ENCODE results near the gene FJX1. TPM values are rescaled to one million over a fixed set of nuclear protein-coding genes. Genes with fewer than 3 reads are reported as not detected.

FJX1 gene
- total and polyA plus RNA-seq, 3 experiments from 2014 or later: 0.26 to 0.69 TPM; not detected in 1

GRCh38 chr11:35584321-35584720, 33.9 kb upstream of the FJX1 start:
- POLR2A ChIA-PET: no interaction called here

GRCh38 chr11:35585416-35585815, 32.8 kb upstream of the FJX1 start:
- no peaks in the 10 kb centered on the region for H3K27me3 ChIP-seq (ENCODE audit: insufficient read depth, low read length, poor library complexity, severe bottlenecking)
- Mint-ChIP-seq H3K27me3 (peaks cover 19 to 65% of the 10 kb centered on the region in 2 donors), H3K9me3 (no peaks in the 10 kb centered on the region), H3K4me3 (no peak overlapping the region), H3K36me3 (no peaks in the 10 kb centered on the region), H3K27ac (no peak overlapping the region), H3K4me1 (no peaks in the 10 kb centered on the region)
- ChIA-PET POLR2A (no interaction called here), CTCF (no interaction called here)
- no peak for DNase-seq
- no peaks in the 10 kb centered on the region for H3K9me3 ChIP-seq (ENCODE audit: low read length)
- H3K4me1 ChIP-seq (ENCODE audit: insufficient read depth, low read length): no peaks in the 10 kb centered on the region
- no peak overlapping the region for H3K4me3 ChIP-seq (ENCODE audit: low read length)
- H3K27ac ChIP-seq (ENCODE audit: low read depth, low read length): no peak overlapping the region
- no peaks in the 10 kb centered on the region for H3K36me3 ChIP-seq (ENCODE audit: insufficient read depth, low read length)

More at GRCh38 chr11:35584321-35584720, 33.9 kb upstream of the FJX1 start:
- Histone ChIP-seq H3K27ac (ENCODE audit: low read depth, low read length) (no peak overlapping the region), H3K9me3 (ENCODE audit: low read length) (no peaks in the 10 kb centered on the region), H3K4me3 (ENCODE audit: low read length) (no peak overlapping the region), H3K36me3 (ENCODE audit: insufficient read depth, low read length) (no peaks in the 10 kb centered on the region), H3K4me1 (ENCODE audit: insufficient read depth, low read length) (no peaks in the 10 kb centered on the region), H3K27me3 (ENCODE audit: insufficient read depth, low read length, poor library complexity, severe bottlenecking) (no peaks in the 10 kb centered on the region)
- Mint-ChIP-seq H3K27ac (no peak overlapping the region), H3K36me3 (no peaks in the 10 kb centered on the region), H3K4me3 (no peak overlapping the region), H3K9me3 (no peaks in the 10 kb centered on the region), H3K4me1 (no peaks in the 10 kb centered on the region), H3K27me3 (peaks cover 21 to 69% of the 10 kb centered on the region in 2 donors)
- CTCF ChIA-PET: no interaction called here
- DNase-seq: no peak

- Mint-ChIP-seq H3K4me1 (no peaks in the 10 kb centered on the region), H3K27me3 (peaks cover 14 to 57% of the 10 kb centered on the region in 2 donors), H3K4me3 (no peak overlapping the region), H3K27ac (no peak overlapping the region), H3K9me3 (no peaks in the 10 kb centered on the region), H3K36me3 (no peaks in the 10 kb centered on the region)
- Histone ChIP-seq H3K4me1 (ENCODE audit: insufficient read depth, low read length) (no peaks in the 10 kb centered on the region), H3K27me3 (ENCODE audit: insufficient read depth, low read length, poor library complexity, severe bottlenecking) (no peaks in the 10 kb centered on the region), H3K4me3 (ENCODE audit: low read length) (no peak overlapping the region), H3K27ac (ENCODE audit: low read depth, low read length) (no peak overlapping the region), H3K9me3 (ENCODE audit: low read length) (no peaks in the 10 kb centered on the region), H3K36me3 (ENCODE audit: insufficient read depth, low read length) (no peaks in the 10 kb centered on the region)
- no peak for DNase-seq
- ChIA-PET POLR2A (no interaction called here), CTCF (no interaction called here)
Measured at GRCh38 chr11:35586222-35586621, 32.0 kb upstream of the FJX1 start.

GRCh38 chr11:35587972-35588371, 30.3 kb upstream of the FJX1 start:
- Histone ChIP-seq H3K4me1 (ENCODE audit: insufficient read depth, low read length) (no peaks in the 10 kb centered on the region), H3K27ac (ENCODE audit: low read depth, low read length) (no peak overlapping the region), H3K9me3 (ENCODE audit: low read length) (no peaks in the 10 kb centered on the region), H3K27me3 (ENCODE audit: insufficient read depth, low read length, poor library complexity, severe bottlenecking) (no peaks in the 10 kb centered on the region), H3K36me3 (ENCODE audit: insufficient read depth, low read length) (no peaks in the 10 kb centered on the region), H3K4me3 (ENCODE audit: low read length) (no peak overlapping the region)
- no peaks in the 10 kb centered on the region for H3K4me1 Mint-ChIP-seq
- ChIA-PET CTCF (no interaction called here), POLR2A (no interaction called here)
- peaks cover 12 to 55% of the 10 kb centered on the region in 2 donors for H3K27me3 Mint-ChIP-seq
- H3K4me3 Mint-ChIP-seq: no peak overlapping the region
- DNase-seq: no peak
- H3K9me3 Mint-ChIP-seq: no peaks in the 10 kb centered on the region
- H3K36me3 Mint-ChIP-seq: no peaks in the 10 kb centered on the region
- no peak overlapping the region for H3K27ac Mint-ChIP-seq

- Histone ChIP-seq H3K36me3 (ENCODE audit: insufficient read depth, low read length) (no peaks in the 10 kb centered on the region), H3K4me3 (ENCODE audit: low read length) (no peak overlapping the region), H3K27ac (ENCODE audit: low read depth, low read length) (no peak overlapping the region), H3K9me3 (ENCODE audit: low read length) (no peaks in the 10 kb centered on the region), H3K4me1 (ENCODE audit: insufficient read depth, low read length) (no peaks in the 10 kb centered on the region), H3K27me3 (ENCODE audit: insufficient read depth, low read length, poor library complexity, severe bottlenecking) (no peaks in the 10 kb centered on the region)
- DNase-seq: no peak
- Mint-ChIP-seq H3K4me3 (no peak overlapping the region), H3K9me3 (no peaks in the 10 kb centered on the region), H3K27ac (no peak overlapping the region), H3K36me3 (no peaks in the 10 kb centered on the region), H3K27me3 (peaks cover 8 to 50% of the 10 kb centered on the region in 2 donors), H3K4me1 (no peaks in the 10 kb centered on the region)
- POLR2A ChIA-PET: no interaction called here
- CTCF ChIA-PET: no interaction called here
Measured at GRCh38 chr11:35588627-35589026, 29.6 kb upstream of the FJX1 start.

- CTCF ChIA-PET: no interaction called here
- H3K4me1 Mint-ChIP-seq: no peaks in the 10 kb centered on the region
- POLR2A ChIA-PET: no interaction called here
- Histone ChIP-seq H3K4me3 (ENCODE audit: low read length) (no peak overlapping the region), H3K9me3 (ENCODE audit: low read length) (no peaks in the 10 kb centered on the region), H3K36me3 (ENCODE audit: insufficient read depth, low read length) (no peaks in the 10 kb centered on the region), H3K27ac (ENCODE audit: low read depth, low read length) (no peak overlapping the region), H3K4me1 (ENCODE audit: insufficient read depth, low read length) (no peaks in the 10 kb centered on the region), H3K27me3 (ENCODE audit: insufficient read depth, low read length, poor library complexity, severe bottlenecking) (no peaks in the 10 kb centered on the region)
- no peak for DNase-seq
- no peaks in the 10 kb centered on the region for H3K9me3 Mint-ChIP-seq
- H3K27me3 Mint-ChIP-seq: peaks cover 10 to 49% of the 10 kb centered on the region in 2 donors
- H3K27ac Mint-ChIP-seq: no peak overlapping the region
- H3K4me3 Mint-ChIP-seq: no peak overlapping the region
- H3K36me3 Mint-ChIP-seq: no peaks in the 10 kb centered on the region
Measured at GRCh38 chr11:35589281-35589680, 29.0 kb upstream of the FJX1 start.

- Mint-ChIP-seq H3K4me1 (no peaks in the 10 kb centered on the region), H3K36me3 (no peaks in the 10 kb centered on the region), H3K4me3 (no peak overlapping the region), H3K9me3 (no peaks in the 10 kb centered on the region), H3K27me3 (peaks cover 10 to 49% of the 10 kb centered on the region in 2 donors), H3K27ac (no peak overlapping the region)
- DNase-seq: no peak
- Histone ChIP-seq H3K4me1 (ENCODE audit: insufficient read depth, low read length) (no peaks in the 10 kb centered on the region), H3K27ac (ENCODE audit: low read depth, low read length) (no peak overlapping the region), H3K27me3 (ENCODE audit: insufficient read depth, low read length, poor library complexity, severe bottlenecking) (no peaks in the 10 kb centered on the region), H3K9me3 (ENCODE audit: low read length) (no peaks in the 10 kb centered on the region), H3K36me3 (ENCODE audit: insufficient read depth, low read length) (no peaks in the 10 kb centered on the region), H3K4me3 (ENCODE audit: low read length) (no peak overlapping the region)
- CTCF ChIA-PET: no interaction called here
- POLR2A ChIA-PET: no interaction called here
Measured at GRCh38 chr11:35590412-35590811, 27.8 kb upstream of the FJX1 start.

GRCh38 chr11:35593143-35593542, 25.1 kb upstream of the FJX1 start:
- Mint-ChIP-seq H3K27me3 (peaks cover 12 to 46% of the 10 kb centered on the region in 2 donors), H3K9me3 (no peaks in the 10 kb centered on the region), H3K27ac (no peak overlapping the region)

GRCh38 chr11:35594680-35595079, 23.6 kb upstream of the FJX1 start:
- no peak overlapping the region for H3K27ac Mint-ChIP-seq
- Histone ChIP-seq H3K4me3 (ENCODE audit: low read length) (no peak overlapping the region), H3K4me1 (ENCODE audit: insufficient read depth, low read length) (no peaks in the 10 kb centered on the region), H3K36me3 (ENCODE audit: insufficient read depth, low read length) (no peaks in the 10 kb centered on the region), H3K9me3 (ENCODE audit: low read length) (no peaks in the 10 kb centered on the region), H3K27me3 (ENCODE audit: insufficient read depth, low read length, poor library complexity, severe bottlenecking) (no peaks in the 10 kb centered on the region), H3K27ac (ENCODE audit: low read depth, low read length) (no peak overlapping the region)
- CTCF ChIA-PET: no interaction called here
- no peak overlapping the region for H3K4me3 Mint-ChIP-seq
- H3K36me3 Mint-ChIP-seq: no peaks in the 10 kb centered on the region
- POLR2A ChIA-PET: no interaction called here
- H3K4me1 Mint-ChIP-seq: no peaks in the 10 kb centered on the region
- DNase-seq: no peak
- peaks cover 17 to 38% of the 10 kb centered on the region in 2 donors for H3K27me3 Mint-ChIP-seq
- no peaks in the 10 kb centered on the region for H3K9me3 Mint-ChIP-seq

More at GRCh38 chr11:35593143-35593542, 25.1 kb upstream of the FJX1 start:
- CTCF ChIA-PET: no interaction called here
- Histone ChIP-seq H3K9me3 (ENCODE audit: low read length) (no peaks in the 10 kb centered on the region), H3K27ac (ENCODE audit: low read depth, low read length) (no peak overlapping the region), H3K4me1 (ENCODE audit: insufficient read depth, low read length) (no peaks in the 10 kb centered on the region), H3K27me3 (ENCODE audit: insufficient read depth, low read length, poor library complexity, severe bottlenecking) (no peaks in the 10 kb centered on the region), H3K36me3 (ENCODE audit: insufficient read depth, low read length) (no peaks in the 10 kb centered on the region), H3K4me3 (ENCODE audit: low read length) (no peak overlapping the region)
- no peaks in the 10 kb centered on the region for H3K36me3 Mint-ChIP-seq
- H3K4me1 Mint-ChIP-seq: no peaks in the 10 kb centered on the region
- H3K4me3 Mint-ChIP-seq: no peak overlapping the region
- no peak for DNase-seq
- POLR2A ChIA-PET: no interaction called here

All from CD8-positive, alpha-beta memory T cell (primary cell).